Gastrocnemius medialis (tissue), 4 donors: ENCODE measurements around the gene ALS2CL. TPM values are rescaled to one million over a fixed set of nuclear protein-coding genes. Genes with fewer than 3 reads are reported as not detected.

ENCODE experiments used
- ATAC-seq, 2 donors: fragments of 150-250 bp; one replicate each; pipeline ENCODE4 v1.9.1; 2016
- DNase-seq, 2 donors: peaks; one replicate each; pipeline ENCODE4 v3.0.0-alpha.2; 2019
- H3K27ac ChIP-seq, 4 donors: fragments of 200-600 bp; sonication (generic); 1 replicate in 1 of 4; 2 replicates in 3 of 4; pipeline ENCODE4 v1.5.1; 2016 to 2018; ENCODE audit warnings: mild to moderate bottlenecking in 2 of 4, moderate library complexity in 1 of 4
- H3K27me3 ChIP-seq, 3 donors: fragments of 200-600 bp; sonication (generic) in 2 of 3; 1 replicate in 1 of 3; 2 replicates in 2 of 3; pipeline versions ENCODE4 v1.5.1 to v1.6.0; 2016 to 2019; ENCODE audit warnings: mild to moderate bottlenecking in 1 of 3, moderate library complexity in 1 of 3
- H3K36me3 ChIP-seq, 2 donors: fragments of 200-600 bp; sonication (generic) in 1 of 2; one replicate each; pipeline ENCODE4 v1.5.1; 2017 to 2018
- H3K4me1 ChIP-seq, 2 donors: fragments of 200-600 bp; sonication (generic) in 1 of 2; one replicate each; pipeline ENCODE4 v1.5.1; 2016 to 2017; ENCODE audit warnings: mild to moderate bottlenecking in 2 of 2
- H3K4me3 ChIP-seq, 4 donors: fragments of 200-600 bp; sonication (generic) in 3 of 4; 1 replicate in 1 of 4; 2 replicates in 3 of 4; pipeline ENCODE4 v1.5.1; 2016 to 2019; ENCODE audit warnings: mild to moderate bottlenecking in 2 of 4
- H3K9me3 ChIP-seq, 3 donors: fragments of 200-600 bp; sonication (generic) in 2 of 3; 1 replicate in 1 of 3; 2 replicates in 2 of 3; pipeline ENCODE4 v1.5.1; 2016 to 2019
- CTCF ChIP-seq, 5 experiments: fragments of 450-650 bp in 3 of 5; fragments of 200-600 bp in 2 of 5; sonication (generic) in 2 of 5; IDR thresholded peaks in 4 of 5; conservative IDR thresholded peaks in 1 of 5; 1 replicate in 4 of 5; 2 replicates in 1 of 5; pipeline ENCODE4 v1.5.1; 2016 to 2019; ENCODE audit warnings: antibody characterized with exemption in 5 of 5, mild to moderate bottlenecking in 3 of 5, moderate library complexity in 3 of 5
- POLR2A ChIP-seq, 2 donors: fragments of 450-650 bp; IDR thresholded peaks; one replicate each; pipeline ENCODE4 v1.6.1; 2017; ENCODE audit warnings: antibody characterized with exemption in 2 of 2, mild to moderate bottlenecking in 2 of 2, moderate library complexity in 2 of 2
- in situ Hi-C, 4 donors: fragments of 200-750 bp; cut with MboI; loops; one replicate each; pipeline versions ENCODE4 v1.15.0 to v1.8.0; 2017; ENCODE audit warnings: low sequenced_read_pairs in 4 of 4
- intact Hi-C: fragments of 100-400 bp; cut with DNase I; formaldehyde crosslinking; loops from one replicate; pipeline ENCODE4 v1.15.1; 2023; ENCODE audit warnings: low total_unique reads
- total RNA-seq, 4 donors: library from RNA; depleted of rRNA; stranded (reverse); fragments of >200 nt; gene quantifications; one replicate each; pipeline versions ENCODE4 v1.1.0 to v1.2.3, GENCODE V29; 2016

ALS2CL gene
- total RNA-seq, 4 donors from 2014 or later: 3.8 to 13.2 (median 6.2) TPM

- no peaks in the 10 kb centered on the region for H3K36me3 ChIP-seq
- intact Hi-C loops: loop anchor here (1.0 to 5.0 kb wide), 2 partner anchors 206 to 619 kb away; no protein-coding TSS in a partner anchor
- in situ Hi-C loops: loop anchor here (5.0 to 25.0 kb wide), 3 partner anchors 209 to 634 kb away; no protein-coding TSS in a partner anchor
- no peak for ATAC-seq
- H3K4me1 ChIP-seq: peaks cover 23 to 29% of the 10 kb centered on the region in 2 donors
- H3K4me3 ChIP-seq: no peak overlapping the region
- TF ChIP-seq CTCF (IDR thresholded peaks at IDR 0.05 in 4 of 5, conservative IDR thresholded peaks at IDR 0.05 in 1 of 5) (no peak), POLR2A (IDR thresholded peaks at IDR 0.05) (no peak)
- no peaks in the 10 kb centered on the region for H3K9me3 ChIP-seq
- no peaks in the 10 kb centered on the region for H3K27me3 ChIP-seq
- peak overlapping the region in 1 of 4 donors; percentile 26 for H3K27ac ChIP-seq
- no peak for DNase-seq
Observed at GRCh38 chr3:46703013-46703520, 9.6 kb upstream of the ALS2CL start.

GRCh38 chr3:46702246-46703012 is 8.9 kb upstream of the ALS2CL start:
- H3K27me3 ChIP-seq: no peaks in the 10 kb centered on the region
- H3K27ac ChIP-seq: peak overlapping the region in 1 of 4 donors; percentile 26
- no peak overlapping the region for H3K4me3 ChIP-seq
- TF ChIP-seq POLR2A (IDR thresholded peaks at IDR 0.05) (no peak), CTCF (IDR thresholded peaks at IDR 0.05 in 4 of 5, conservative IDR thresholded peaks at IDR 0.05 in 1 of 5) (no peak)
- H3K4me1 ChIP-seq: peaks cover 26 to 27% of the 10 kb centered on the region in 2 donors
- in situ Hi-C loops: loop anchor here (5.0 to 25.0 kb wide), 3 partner anchors 210 to 635 kb away; no protein-coding TSS in a partner anchor
- no peaks in the 10 kb centered on the region for H3K36me3 ChIP-seq
- intact Hi-C loops: loop anchor here (1.0 to 5.0 kb wide), 2 partner anchors 207 to 620 kb away; no protein-coding TSS in a partner anchor
- DNase-seq (peak in 1 of 2 donors; percentile 43), ATAC-seq (peak in 1 of 2 donors; percentile 50)
- H3K9me3 ChIP-seq: no peaks in the 10 kb centered on the region

- Histone ChIP-seq H3K36me3 (no peaks in the 10 kb centered on the region), H3K9me3 (no peaks in the 10 kb centered on the region), H3K27ac (peak within 1 kb of the TSS; percentile 32 to 55 (median 38)), H3K4me3 (peak within 1 kb of the TSS in 3 of 4 donors; percentile 33 to 49 (median 44)), H3K4me1 (peaks cover 36 to 38% of the 10 kb centered on the region in 2 donors), H3K27me3 (no peaks in the 10 kb centered on the region)
- in situ Hi-C loops (loop anchor here (5.0 to 25.0 kb wide), 3 partner anchors 211 to 636 kb away; no protein-coding TSS in a partner anchor), intact Hi-C loops (loop anchor here (5.0 kb wide), 1 partner anchor 621 kb away; no protein-coding TSS in a partner anchor)
- ATAC-seq: no peak
- TF ChIP-seq CTCF (IDR thresholded peaks at IDR 0.05 in 4 of 5, conservative IDR thresholded peaks at IDR 0.05 in 1 of 5) (no peak), POLR2A (IDR thresholded peaks at IDR 0.05) (peak; percentile 13 to 25)
- no peak for DNase-seq
Observed at GRCh38 chr3:46701181-46701939, 7.9 kb upstream of the ALS2CL start, which contains the start of gene TMIE. Gene TMIE (plus strand): TSS chr3:46701392. CDS start chr3:46701488, 96 bp downstream.

GRCh38 chr3:46700772-46701171 is 7.3 kb upstream of the ALS2CL start:
- H3K36me3 ChIP-seq: no peaks in the 10 kb centered on the region
- peak overlapping the region in 3 of 4 donors; percentile 37 to 55 (median 40) for H3K27ac ChIP-seq
- DNase-seq (peak in 1 of 2 donors; percentile 34), ATAC-seq (no peak)
- peak overlapping the region in 1 of 4 donors; percentile 33 for H3K4me3 ChIP-seq
- H3K4me1 ChIP-seq: peaks cover 42 to 44% of the 10 kb centered on the region in 2 donors
- TF ChIP-seq CTCF (IDR thresholded peaks at IDR 0.05 in 4 of 5, conservative IDR thresholded peaks at IDR 0.05 in 1 of 5) (no peak), POLR2A (IDR thresholded peaks at IDR 0.05) (no peak)
- intact Hi-C loops: loop anchor here (5.0 kb wide), 1 partner anchor 622 kb away; no protein-coding TSS in a partner anchor
- in situ Hi-C loops: loop anchor here (5.0 to 25.0 kb wide), 3 partner anchors 212 to 637 kb away; no protein-coding TSS in a partner anchor
- H3K27me3 ChIP-seq: no peaks in the 10 kb centered on the region
- no peaks in the 10 kb centered on the region for H3K9me3 ChIP-seq
